Mucosa of descending colon (tissue), 3 donors: ENCODE measurements around the gene FTO. TPM values are rescaled to one million over a fixed set of nuclear protein-coding genes. Genes with fewer than 3 reads are reported as not detected.
A peak's percentile ranks its signal among the peaks of the same experiment; 100 is the strongest.

ENCODE experiments used
- ATAC-seq: fragments of 200-7000 bp; cut with Tn5 transposase; one replicate; pipeline ENCODE4 v1.9.1; 2020; ENCODE audit warnings: mild to moderate bottlenecking, moderate library complexity
- DNase-seq, 3 donors: peaks; one replicate each; pipeline ENCODE4 v3.0.0-alpha.2; 2020
- H3K36me3 ChIP-seq: fragments of 200-600 bp; one replicate; pipeline ENCODE4 v1.8.0; 2021; ENCODE audit warnings: low read depth, mild to moderate bottlenecking
- H3K4me1 ChIP-seq: fragments of 200-600 bp; one replicate; pipeline ENCODE4 v1.8.0; 2021; ENCODE audit warnings: low read depth, mild to moderate bottlenecking
- H3K4me3 ChIP-seq: fragments of 200-600 bp; one replicate; pipeline ENCODE4 v1.8.0; 2021; ENCODE audit warnings: mild to moderate bottlenecking
- H3K9me3 ChIP-seq: fragments of 200-600 bp; one replicate; pipeline ENCODE4 v1.8.0; 2021; ENCODE audit warnings: mild to moderate bottlenecking
- CTCF ChIP-seq: fragments of 200-600 bp; IDR thresholded peaks from one replicate; pipeline ENCODE4 v1.8.0; 2022; ENCODE audit warnings: antibody characterized with exemption, mild to moderate bottlenecking
- intact Hi-C, 2 donors: fragments of 100-400 bp; cut with DNase I in 1 of 2; cut with micrococcal nuclease in 1 of 2; formaldehyde crosslinking; loops; one replicate each; pipeline versions ENCODE4 v1.11.0 to v1.11.1; 2022; cut with DNase I, micrococcal nuclease
- total RNA-seq, 3 donors: library from RNA; stranded (reverse); fragmentation: NEBNext Ultra II Directional in 2 of 3; extraction: Animal tissue kit (Norgen Biotek cat#: 25700) in 2 of 3; gene quantifications; one replicate each; pipeline versions ENCODE4 v1.2.1 to v1.2.4, GENCODE V29; 2021 to 2023
- donor health status: DM: no; HTN: no; CAD: no; lungs with moderate emphysema.
- donor health status: DM: no; HTN: no; CAD: no.
- donor health status: DM: no; HTN: yes; CAD: no.

FTO gene
- total RNA-seq, 3 donors from 2014 or later, result 38.0 to 81.7 (median 39.1) TPM

DNA sequence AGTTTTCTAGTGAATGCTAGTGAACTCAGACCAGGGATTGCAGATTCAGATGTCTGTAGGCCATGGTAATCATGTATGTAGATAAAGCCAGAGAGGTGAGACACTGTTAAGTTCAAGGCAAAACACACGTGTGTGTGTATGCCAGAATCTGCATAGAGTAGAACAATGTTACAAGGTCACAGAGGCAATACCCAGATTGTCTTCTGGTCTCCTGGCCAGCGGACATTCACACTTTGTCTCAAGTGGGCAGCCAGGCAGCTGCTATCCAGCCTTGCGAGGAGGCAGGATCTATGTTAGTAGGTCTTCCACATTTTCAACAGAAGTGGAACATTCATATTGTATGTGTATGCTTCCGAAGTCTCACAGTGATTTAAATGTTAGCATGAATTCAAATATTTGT lies 244.4 kb downstream of the FTO start:
- H3K36me3 ChIP-seq, result no peaks in the 10 kb centered on the region
- no peak overlapping the region for H3K4me3 ChIP-seq
- no peak for TF ChIP-seq CTCF
- ATAC-seq (no peak), DNase-seq (no peak)
- H3K4me1 ChIP-seq, result peaks cover 7% of the 10 kb centered on the region
- intact Hi-C loops, result no loop called here
- no peaks in the 10 kb centered on the region for H3K9me3 ChIP-seq

- Histone ChIP-seq H3K4me1 (peaks cover 7% of the 10 kb centered on the region), H3K36me3 (no peaks in the 10 kb centered on the region), H3K4me3 (no peak overlapping the region), H3K9me3 (no peaks in the 10 kb centered on the region)
- intact Hi-C loops, result no loop called here
- ATAC-seq, result no peak
- no peak for DNase-seq
- TF ChIP-seq CTCF, result no peak
Measured at GRCh38 chr16:53948734-53949430, 244.9 kb downstream of the FTO start.

DNA sequence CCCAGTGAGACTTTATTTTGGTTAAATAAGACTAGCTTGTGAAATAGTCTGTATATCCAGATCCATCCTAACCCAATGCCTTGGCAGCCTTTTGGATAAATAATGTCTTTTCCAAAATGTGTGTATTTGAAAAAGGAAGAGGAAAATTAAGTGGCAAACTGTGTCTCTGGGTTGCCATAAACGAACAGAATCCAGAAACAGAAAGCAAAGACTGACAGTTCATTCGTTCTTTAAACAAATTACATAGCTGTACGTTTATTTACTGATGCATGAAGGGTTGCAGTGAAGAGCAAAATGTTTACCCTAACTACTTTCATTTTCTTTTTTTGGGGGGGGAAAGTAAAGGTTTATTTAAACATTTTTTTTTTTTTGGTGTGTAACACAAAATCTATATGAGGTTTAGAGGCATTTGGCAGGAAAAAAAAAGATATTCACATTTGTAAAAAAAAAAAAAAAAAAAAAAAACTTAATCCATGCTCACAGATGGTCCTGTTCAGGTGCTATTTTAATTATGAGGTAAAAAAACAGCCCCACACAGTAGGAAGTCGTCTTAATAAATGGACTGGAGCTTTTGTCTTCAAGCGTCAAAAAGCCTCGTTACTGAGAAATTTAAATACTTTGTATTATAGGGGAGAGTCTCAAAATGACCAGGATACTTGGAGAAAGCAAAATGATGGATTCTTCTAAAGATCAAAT lies 245.9 kb downstream of the FTO start:
- no peak overlapping the region for H3K4me3 ChIP-seq
- ATAC-seq, result no peak

DNA sequence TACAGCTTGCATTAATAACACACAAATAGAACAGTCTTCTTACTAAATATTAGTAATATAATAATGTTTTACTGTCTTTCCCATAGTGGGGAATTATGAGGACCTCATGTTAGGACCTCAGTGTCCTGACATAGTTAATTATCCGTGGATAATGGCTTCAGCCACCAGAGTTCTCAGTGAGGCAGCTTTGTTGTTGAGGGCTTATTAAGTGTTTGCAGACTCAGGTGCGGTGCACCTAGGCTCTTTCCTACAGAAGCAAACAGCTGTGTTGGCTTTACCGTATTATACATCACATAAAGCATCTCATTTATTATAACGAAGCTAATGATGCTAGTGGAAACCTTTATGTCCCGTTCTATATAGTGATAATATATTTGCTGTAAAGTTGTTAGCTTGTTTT lies 246.7 kb downstream of the FTO start:
- Histone ChIP-seq H3K4me1 (peaks cover 7% of the 10 kb centered on the region), H3K9me3 (no peaks in the 10 kb centered on the region), H3K36me3 (no peaks in the 10 kb centered on the region), H3K4me3 (no peak overlapping the region)
- DNase-seq (no peak), ATAC-seq (no peak)
- intact Hi-C loops, result no loop called here
- TF ChIP-seq CTCF, result no peak

More for the DNA sequence above, 245.9 kb downstream of the FTO start:
- no peak for TF ChIP-seq CTCF
- H3K9me3 ChIP-seq, result no peaks in the 10 kb centered on the region
- H3K36me3 ChIP-seq, result no peaks in the 10 kb centered on the region
- intact Hi-C loops, result no loop called here
- H3K4me1 ChIP-seq, result peaks cover 7% of the 10 kb centered on the region
- DNase-seq, result no peak

DNA sequence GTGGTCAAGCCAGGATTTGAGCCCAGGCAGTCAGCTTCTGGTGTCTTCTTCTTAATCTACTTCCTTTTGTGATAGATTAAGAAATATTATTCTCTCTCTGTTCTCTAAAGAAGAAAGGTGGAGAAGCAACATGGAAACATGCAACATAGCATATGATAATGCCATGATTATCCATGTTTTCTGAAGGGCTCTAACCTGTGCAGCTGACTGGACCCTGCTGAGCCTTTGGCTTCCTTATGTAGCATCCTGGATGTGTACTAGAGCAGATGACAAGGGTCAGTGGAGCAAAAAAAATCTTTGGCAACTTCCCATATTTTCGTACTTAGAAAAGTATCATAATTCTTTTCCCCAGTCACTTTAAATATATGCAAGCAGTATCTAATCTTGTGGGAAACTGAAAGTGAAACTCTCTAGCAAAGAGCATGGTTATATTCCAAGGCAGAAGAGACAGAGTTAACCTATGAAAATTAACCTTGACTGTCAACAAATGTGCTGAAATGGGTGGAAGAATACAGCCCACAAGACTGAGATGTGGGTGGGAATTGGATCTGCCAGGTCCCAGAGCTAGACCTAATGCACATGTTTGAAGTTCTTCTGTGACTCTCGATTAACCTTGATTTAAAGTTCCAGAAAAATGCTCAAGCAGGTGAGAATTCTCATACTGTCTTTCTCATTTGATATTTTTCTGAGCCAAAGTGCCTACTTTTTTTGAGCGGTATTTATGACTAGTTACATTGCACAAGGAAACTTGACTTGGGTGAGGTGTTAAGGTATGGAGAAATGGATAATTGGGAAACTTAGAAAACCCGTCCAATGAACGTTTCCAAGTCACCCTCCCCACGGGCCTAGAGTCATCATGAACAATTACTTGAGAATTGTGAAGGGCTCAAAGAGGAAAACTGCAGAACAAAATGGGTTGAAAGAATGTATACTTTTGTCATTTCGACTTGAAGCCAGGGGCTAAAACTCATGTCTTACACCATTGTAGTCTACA lies 248.6 kb downstream of the FTO start:
- no peaks in the 10 kb centered on the region for H3K36me3 ChIP-seq
- TF ChIP-seq CTCF, result no peak
- H3K9me3 ChIP-seq, result no peaks in the 10 kb centered on the region
- intact Hi-C loops, result no loop called here
- H3K4me3 ChIP-seq, result no peak overlapping the region
- DNase-seq, result no peak
- ATAC-seq, result peak; percentile 76
- H3K4me1 ChIP-seq, result peaks cover 7% of the 10 kb centered on the region
